PC-3 (cell line): ENCODE data around the gene DPM2. TPM values are rescaled to one million over a fixed set of nuclear protein-coding genes. Genes with fewer than 3 reads are reported as not detected.

Experiments used
- ATAC-seq: fragments of 200-7000 bp; cut with Tn5 transposase; 2 replicates; pipeline ENCODE4 v1.9.1; 2020; ENCODE audit warnings: mild to moderate bottlenecking, moderate library complexity
- BruUV-seq: library from RNA; stranded (reverse); fragments of 400-500 nt; replicated peaks from 2 replicates; lab custom pipeline; 2021; lab: Mats Ljungman, UMichigan
- CTCF ChIA-PET: fragments of 300-600 bp; sonication (Branson Sonifier 250); formaldehyde crosslinking; loops from one replicate; lab custom pipeline; 2022; ENCODE audit warnings: antibody characterized with exemption; lab: Charles Lee
- POLR2A ChIA-PET: fragments of 300-600 bp; sonication (Branson Sonifier 250); formaldehyde crosslinking; loops from one replicate; lab custom pipeline; 2022; ENCODE audit warnings: antibody characterized with exemption; ENCODE audit not compliant: unreplicated experiment; lab: Charles Lee
- DNase-seq: peaks from one replicate; pipeline ENCODE4 v3.0.0-alpha.2; 2015
- H2AFZ ChIP-seq: fragments of 300-600 bp; sonication (generic); 2 replicates; pipeline ENCODE4 v1.6.0; 2016; ENCODE audit warnings: antibody characterized with exemption, low read length
- H3F3A ChIP-seq: fragments of 300-600 bp; sonication (generic); one replicate; pipeline ENCODE4 v1.6.0; 2017; ENCODE audit warnings: antibody characterized with exemption, low read length, control low read depth, mild to moderate bottlenecking; ENCODE audit not compliant: unreplicated experiment
- H3K27ac ChIP-seq: fragments of 300-600 bp; sonication (generic); 2 replicates; pipeline ENCODE4 v1.5.1; 2016; ENCODE audit warnings: mild to moderate bottlenecking, low read length
- H3K27me3 ChIP-seq: fragments of 300-600 bp; sonication (generic); 2 replicates; pipeline ENCODE4 v1.6.1; 2016; ENCODE audit warnings: low read length, mixed read lengths
- H3K36me3 ChIP-seq: fragments of 300-600 bp; sonication (generic); 2 replicates; pipeline ENCODE4 v1.6.1; 2016; ENCODE audit warnings: low read depth, mixed run types, low read length, mixed read lengths
- H3K4me1 ChIP-seq: fragments of 300-600 bp; sonication (generic); 2 replicates; pipeline ENCODE4 v1.5.1; 2016; ENCODE audit warnings: low read length; ENCODE audit not compliant: insufficient read depth
- H3K4me2 ChIP-seq: fragments of 300-600 bp; sonication (generic); 2 replicates; pipeline ENCODE4 v1.6.0; 2016; ENCODE audit warnings: low read length
- H3K4me3 ChIP-seq: fragments of 300-600 bp; sonication (generic); 2 replicates; pipeline ENCODE4 v1.5.1; 2016; ENCODE audit warnings: mild to moderate bottlenecking, low read length, mixed read lengths
- H3K79me2 ChIP-seq: fragments of 300-600 bp; sonication (generic); 2 replicates; pipeline ENCODE4 v1.6.1; 2017; ENCODE audit warnings: low read length, mixed read lengths
- H3K9ac ChIP-seq: fragments of 300-600 bp; sonication (generic); 2 replicates; pipeline ENCODE4 v1.6.0; 2016; ENCODE audit warnings: mild to moderate bottlenecking, low read length
- H3K9me2 ChIP-seq: fragments of 300-600 bp; sonication (generic); replicated peaks from 2 replicates; pipeline ENCODE4 v1.6.1; 2016; ENCODE audit warnings: mixed run types, low read length, mixed read lengths
- H3K9me3 ChIP-seq: fragments of 300-600 bp; sonication (generic); 2 replicates; pipeline ENCODE4 v1.6.1; 2016; ENCODE audit warnings: low read length, mixed read lengths
- H4K20me1 ChIP-seq: fragments of 300-600 bp; sonication (generic); 2 replicates; pipeline ENCODE4 v1.6.1; 2016; ENCODE audit warnings: low read length, mixed read lengths
- CTCF ChIP-seq: fragments of 300-600 bp; sonication (generic); conservative IDR thresholded peaks from 2 replicates; pipeline ENCODE4 v1.5.1; 2017; ENCODE audit warnings: antibody characterized with exemption, low read depth, mild to moderate bottlenecking, low read length
- EZH2 ChIP-seq: fragments of 300-600 bp; sonication (generic); IDR thresholded peaks from one replicate; pipeline ENCODE4 v1.6.1; 2017; ENCODE audit warnings: antibody characterized with exemption, mild to moderate bottlenecking, low read length; ENCODE audit not compliant: unreplicated experiment
- EZH2phosphoT487 ChIP-seq: fragments of 300-600 bp; sonication (generic); IDR thresholded peaks from 2 replicates; pipeline ENCODE4 v1.6.1; 2018; ENCODE audit warnings: mild to moderate bottlenecking, antibody characterized with exemption, low read length, borderline replicate concordance
- intact Hi-C: fragments of 100-400 bp; cut with micrococcal nuclease; formaldehyde crosslinking; loops from 2 replicates; pipeline ENCODE4 v1.9.0; 2023
- total RNA-seq: library from RNA; depleted of rRNA; stranded (reverse); fragments of >200 nt; gene quantifications from 2 replicates; pipeline ENCODE4 v1.2.3, GENCODE V29; 2014

DPM2 gene
- total RNA-seq, 1 experiment from 2014 or later: 33.0 TPM

GRCh38 chr9:127898433-127899127, 39.1 kb downstream of the DPM2 start:
- Histone ChIP-seq H3K79me2 (no peaks in the 10 kb centered on the region), H3K27me3 (no peaks in the 10 kb centered on the region), H3K9ac (peak overlapping the region; percentile 65), H3K36me3 (peaks cover 28% of the 10 kb centered on the region), H3F3A (no peaks in the 10 kb centered on the region), H3K9me3 (no peaks in the 10 kb centered on the region), H4K20me1 (no peaks in the 10 kb centered on the region), H3K27ac (no peak overlapping the region), H3K9me2 (no peaks in the 10 kb centered on the region), H3K4me2 (peak overlapping the region; percentile 94), H3K4me3 (peak overlapping the region; percentile 84), H2AFZ (peak overlapping the region; percentile 81), H3K4me1 (peaks cover 5% of the 10 kb centered on the region; the same call in 1 of the 2 replicates)
- intact Hi-C loops: no loop called here
- ATAC-seq (peak; percentile 40), DNase-seq (peak; percentile 26)
- ChIA-PET POLR2A (no interaction called here), CTCF (no interaction called here)
- BruUV-seq: TSS peak; percentile 16
- no peak for TF ChIP-seq CTCF

GRCh38 chr9:127897193-127897692, 40.4 kb downstream of the DPM2 start:
- BruUV-seq: no TSS peak
- DNase-seq: no peak

More at GRCh38 chr9:127897193-127897692, 40.4 kb downstream of the DPM2 start:
- Histone ChIP-seq H2AFZ (no peak overlapping the region), H3K4me1 (peaks cover 5% of the 10 kb centered on the region; the same call in 1 of the 2 replicates), H4K20me1 (no peaks in the 10 kb centered on the region), H3K4me3 (no peak overlapping the region), H3F3A (no peaks in the 10 kb centered on the region), H3K36me3 (peaks cover 38% of the 10 kb centered on the region), H3K9me2 (no peaks in the 10 kb centered on the region), H3K9me3 (no peaks in the 10 kb centered on the region), H3K4me2 (no peak overlapping the region), H3K27ac (no peak overlapping the region), H3K79me2 (no peaks in the 10 kb centered on the region), H3K27me3 (no peaks in the 10 kb centered on the region), H3K9ac (no peak overlapping the region)
- ATAC-seq: no peak
- TF ChIP-seq EZH2phosphoT487 (no peak), EZH2 (no peak), CTCF (no peak)
- POLR2A ChIA-PET: no interaction called here
- intact Hi-C loops: no loop called here
- CTCF ChIA-PET: no interaction called here
